MCF 10A (cell line): ENCODE data around the gene RIMS4. TPM values are rescaled to one million over a fixed set of nuclear protein-coding genes. Genes with fewer than 3 reads are reported as not detected.

Source experiments
- BruUV-seq: library from RNA; stranded (reverse); fragments of 400-500 nt; replicated peaks from 2 replicates; lab custom pipeline; 2021; lab: Mats Ljungman, UMichigan
- CTCF ChIA-PET: fragments of 300-600 bp; sonication (Branson Sonifier 250); formaldehyde crosslinking; extraction: SDS; loops from one replicate; lab custom pipeline; 2021; ENCODE audit warnings: antibody characterized with exemption, inconsistent platforms; lab: Yijun Ruan, JAX
- POLR2A ChIA-PET: fragments of 300-600, 350-650 bp; sonication (Branson Sonifier 250); formaldehyde crosslinking; extraction: SDS; loops from one replicate; lab custom pipeline; 2020; ENCODE audit warnings: antibody characterized with exemption, inconsistent platforms; lab: Yijun Ruan, JAX
- DNase-seq: peaks from one replicate; pipeline ENCODE4 v3.0.0-alpha.2; 2018; ENCODE audit not compliant: unreplicated experiment
- H3K27ac Mint-ChIP-seq: one replicate; pipeline ENCODE4 v1.8.0; 2022; ENCODE audit warnings: mild to moderate bottlenecking, low read depth, mixed read lengths; ENCODE audit not compliant: unreplicated experiment
- H3K27me3 Mint-ChIP-seq: one replicate; pipeline ENCODE4 v1.8.0; 2022; ENCODE audit warnings: mixed read lengths; ENCODE audit not compliant: insufficient read depth, unreplicated experiment
- H3K36me3 Mint-ChIP-seq: one replicate; pipeline ENCODE4 v1.8.0; 2022; ENCODE audit warnings: mild to moderate bottlenecking, moderate library complexity, mixed read lengths; ENCODE audit not compliant: insufficient read depth, unreplicated experiment
- H3K4me1 Mint-ChIP-seq: one replicate; pipeline ENCODE4 v1.8.0; 2022; ENCODE audit warnings: mixed read lengths; ENCODE audit not compliant: insufficient read depth, unreplicated experiment
- H3K4me3 Mint-ChIP-seq: one replicate; pipeline ENCODE4 v1.8.0; 2022; ENCODE audit warnings: mild to moderate bottlenecking, moderate library complexity, mixed read lengths; ENCODE audit not compliant: unreplicated experiment
- H3K9me3 Mint-ChIP-seq: one replicate; pipeline ENCODE4 v1.8.0; 2022; ENCODE audit warnings: mixed read lengths; ENCODE audit not compliant: unreplicated experiment
- CTCF ChIP-seq: fragments of 200-600 bp; IDR thresholded peaks from one replicate; pipeline ENCODE4 v1.8.0; 2022; ENCODE audit warnings: antibody characterized with exemption, mild to moderate bottlenecking; ENCODE audit not compliant: unreplicated experiment
- intact Hi-C: fragments of 100-400 bp; cut with micrococcal nuclease; formaldehyde crosslinking; loops from 2 replicates; pipeline ENCODE4 v1.14.1; 2022
- total RNA-seq: library from RNA; stranded (reverse); gene quantifications from 2 replicates; pipeline ENCODE4 v1.2.3, GENCODE V29; 2022

Gene RIMS4
- total RNA-seq, 1 experiment from 2014 or later, result not detected

GRCh38 chr20:44738813-44739477 lies 71.4 kb downstream of the RIMS4 start:
- H3K27me3 Mint-ChIP-seq, result peaks cover 29% of the 10 kb centered on the region
- TF ChIP-seq CTCF, result no peak
- DNase-seq, result peak; percentile 89
- H3K36me3 Mint-ChIP-seq, result peaks cover 5% of the 10 kb centered on the region
- POLR2A ChIA-PET, result interaction anchor here (0.6 to 1.0 kb wide), 7 partner anchors 9 to 390 kb away, joined by 3 to 4 read pairs (median 3); no protein-coding TSS in a partner anchor
- intact Hi-C loops, result loop anchor here (10.0 kb wide), 1 partner anchor 214 kb away; the partner anchor contains the start of gene SERINC3
- CTCF ChIA-PET, result interaction anchor here (0.7 to 6.2 kb wide), 3 partner anchors 8 to 96 kb away, joined by 3 to 72 read pairs (median 23); partner anchors contain the start of gene KCNK15
- H3K4me3 Mint-ChIP-seq, result peak overlapping the region; percentile 33
- H3K27ac Mint-ChIP-seq, result no peak overlapping the region
- BruUV-seq, result no TSS peak
- H3K9me3 Mint-ChIP-seq, result peaks cover 7% of the 10 kb centered on the region
- H3K4me1 Mint-ChIP-seq, result peaks cover 24% of the 10 kb centered on the region

DNA sequence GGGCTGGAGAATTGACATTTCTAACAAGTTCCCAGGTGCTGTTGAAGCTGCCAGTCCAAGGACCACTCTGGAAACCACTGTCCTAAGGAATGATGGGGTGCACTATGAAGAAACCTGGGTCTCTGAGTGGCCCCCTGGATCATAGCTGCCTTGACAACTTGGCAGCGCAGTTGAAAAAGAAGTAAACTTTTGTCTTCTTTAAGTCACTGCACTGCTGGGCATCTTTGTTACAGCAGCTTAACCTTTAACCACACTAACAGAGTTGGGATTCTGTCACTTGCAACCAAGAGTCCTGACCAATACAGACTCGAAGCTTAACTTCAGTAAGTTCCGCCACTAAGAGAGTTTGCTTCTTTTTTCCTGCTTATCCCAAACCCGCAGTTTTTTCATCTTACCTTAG lies 73.2 kb downstream of the RIMS4 start:
- H3K4me1 Mint-ChIP-seq, result peaks cover 40% of the 10 kb centered on the region
- H3K36me3 Mint-ChIP-seq, result peaks cover 5% of the 10 kb centered on the region
- intact Hi-C loops, result loop anchor here (10.0 kb wide), 1 partner anchor 212 kb away; the partner anchor contains the start of gene SERINC3
- peaks cover 7% of the 10 kb centered on the region for H3K9me3 Mint-ChIP-seq
- H3K27ac Mint-ChIP-seq, result no peak overlapping the region
- no peak overlapping the region for H3K4me3 Mint-ChIP-seq
- TF ChIP-seq CTCF, result no peak
- H3K27me3 Mint-ChIP-seq, result peaks cover 11% of the 10 kb centered on the region
- ChIA-PET POLR2A (interaction anchor here (0.5 to 0.7 kb wide), 2 partner anchors 24 to 148 kb away, joined by 3 to 4 read pairs; partner anchors contain the start of gene YWHAB), CTCF (interaction anchor here (0.5 to 6.2 kb wide), 4 partner anchors 10 to 349 kb away, joined by 3 to 72 read pairs (median 14); partner anchors contain the start of gene KCNK15)
- DNase-seq, result no peak
- no TSS peak for BruUV-seq

DNA sequence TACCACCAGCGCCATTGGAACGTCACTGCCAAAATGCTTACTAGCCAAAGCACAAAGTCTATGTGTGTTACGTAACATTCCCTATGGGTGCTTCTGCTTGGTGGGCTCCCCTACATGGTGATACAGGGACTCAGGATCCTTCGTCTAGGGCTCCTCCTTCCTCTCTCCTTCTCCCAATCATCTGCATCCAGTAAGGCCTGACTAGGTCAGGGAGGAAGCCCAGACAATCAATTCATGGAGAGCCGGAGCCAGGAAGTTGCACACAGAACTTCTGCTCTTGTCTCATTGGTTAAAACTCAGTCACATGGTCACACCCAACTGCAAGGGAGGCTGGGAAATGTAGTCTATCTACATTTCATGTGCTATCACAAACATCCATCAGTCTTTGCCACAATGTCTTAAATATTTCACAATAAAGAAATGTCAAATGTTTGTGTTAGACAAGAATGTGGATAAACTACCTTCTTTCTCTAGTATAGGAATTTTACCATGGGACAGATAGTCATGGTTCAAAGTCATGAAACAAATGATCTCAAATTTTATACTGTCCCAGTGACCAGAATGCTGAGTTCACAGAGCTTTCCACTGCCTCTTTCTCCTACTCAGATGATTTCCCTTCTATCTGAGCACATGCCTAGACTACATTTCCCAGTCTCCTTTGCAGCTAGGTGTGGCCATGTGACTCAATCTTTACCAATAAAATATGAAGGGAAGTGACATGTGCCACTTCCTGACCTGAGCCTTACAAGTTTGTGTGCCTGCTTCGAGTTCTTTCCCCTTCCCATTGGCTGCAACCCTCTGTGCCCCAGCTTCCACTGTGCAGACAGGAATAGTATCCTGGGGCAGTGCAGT lies 74.0 kb downstream of the RIMS4 start:
- H3K9me3 Mint-ChIP-seq, result peaks cover 7% of the 10 kb centered on the region
- CTCF ChIA-PET, result interaction anchor here (1.3 to 6.2 kb wide), 3 partner anchors 11 to 130 kb away, joined by 6 to 72 read pairs (median 23); partner anchors contain the start of gene KCNK15
- peak overlapping the region; percentile 10 for H3K4me3 Mint-ChIP-seq
- POLR2A ChIA-PET, result interaction anchor here (0.7 kb wide), 1 partner anchor 149 kb away, joined by 4 read pairs; the partner anchor contains the start of gene YWHAB
- intact Hi-C loops, result loop anchor here (10.0 kb wide), 1 partner anchor 212 kb away; the partner anchor contains the start of gene SERINC3
- DNase-seq, result peak; percentile 75
- no peak for TF ChIP-seq CTCF
- peaks cover 4% of the 10 kb centered on the region for H3K27me3 Mint-ChIP-seq
- no TSS peak for BruUV-seq
- no peak overlapping the region for H3K27ac Mint-ChIP-seq
- peaks cover 5% of the 10 kb centered on the region for H3K36me3 Mint-ChIP-seq
- peaks cover 43% of the 10 kb centered on the region for H3K4me1 Mint-ChIP-seq
